Left lobe of liver (tissue), 2 donors: ENCODE measurements around the gene CSPG4. TPM values are rescaled to one million over a fixed set of nuclear protein-coding genes. Genes with fewer than 3 reads are reported as not detected.

Experiments used
- ATAC-seq: fragments of 200-7000 bp; cut with Tn5 transposase; one replicate; pipeline ENCODE4 v1.9.1; 2020; ENCODE audit warnings: mild to moderate bottlenecking, moderate library complexity
- DNase-seq: peaks from one replicate; pipeline ENCODE4 v3.0.0-alpha.2; 2020; ENCODE audit warnings: low spot score
- total RNA-seq: library from RNA; stranded (reverse); gene quantifications from one replicate; pipeline ENCODE4 v1.2.1, GENCODE V29; 2021
- donor health status: DM: no; HTN: no; CAD: no; lungs with moderate emphysema.
- donor health status: DM: no; HTN: yes; CAD: no.

CSPG4 gene
- total RNA-seq, 1 donor from 2014 or later, result 0.23 TPM

- DNase-seq (peak; percentile 95), ATAC-seq (peak; percentile 96)
These were observed 86.9 kb downstream of the CSPG4 start, which contains the start of gene SNUPN for GRCh38 chr15:75625542-75626347. Gene SNUPN (minus strand): TSS chr15:75625725. CDS start chr15:75621051, 4,674 bp downstream.

Other genes starting within 250 kb of the CSPG4 start
- gene PTPN9, start 133.5 kb downstream of the CSPG4 start, total RNA-seq, result 9.2 TPM
- gene SNUPN, start 87.1 kb downstream of the CSPG4 start, total RNA-seq, result 10.1 TPM
- 42.0 TPM for gene IMP3, start 72.6 kb downstream of the CSPG4 start, total RNA-seq
- 12.7 TPM for gene SNX33, start 64.9 kb downstream of the CSPG4 start, total RNA-seq
- gene UBE2Q2, start 130.6 kb upstream of the CSPG4 start, total RNA-seq, result 2.2 TPM
- gene FBXO22, start 191.0 kb upstream of the CSPG4 start, total RNA-seq, result 30.6 TPM